ENCODE measurements around the gene BTN3A1.

DNA sequence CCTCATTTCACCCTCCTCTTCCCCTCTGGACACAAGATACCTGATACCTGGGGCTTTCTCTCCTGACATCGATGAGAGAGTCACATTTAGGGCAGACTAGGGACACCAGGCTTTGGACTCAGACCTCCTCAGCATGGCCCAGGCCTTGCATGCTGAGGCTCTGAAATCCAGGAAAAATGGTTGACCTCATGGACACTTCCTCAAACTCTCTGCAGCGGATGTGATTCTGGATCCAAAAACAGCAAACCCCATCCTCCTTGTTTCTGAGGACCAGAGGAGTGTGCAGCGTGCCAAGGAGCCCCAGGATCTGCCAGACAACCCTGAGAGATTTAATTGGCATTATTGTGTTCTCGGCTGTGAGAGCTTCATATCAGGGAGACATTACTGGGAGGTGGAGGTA is 10.9 kb downstream of the BTN3A1 start:
- TF ChIP-seq POLR2AphosphoS5 (IDR thresholded peaks at IDR 0.05) = no peak
- TF ChIP-seq, protein P1, sequence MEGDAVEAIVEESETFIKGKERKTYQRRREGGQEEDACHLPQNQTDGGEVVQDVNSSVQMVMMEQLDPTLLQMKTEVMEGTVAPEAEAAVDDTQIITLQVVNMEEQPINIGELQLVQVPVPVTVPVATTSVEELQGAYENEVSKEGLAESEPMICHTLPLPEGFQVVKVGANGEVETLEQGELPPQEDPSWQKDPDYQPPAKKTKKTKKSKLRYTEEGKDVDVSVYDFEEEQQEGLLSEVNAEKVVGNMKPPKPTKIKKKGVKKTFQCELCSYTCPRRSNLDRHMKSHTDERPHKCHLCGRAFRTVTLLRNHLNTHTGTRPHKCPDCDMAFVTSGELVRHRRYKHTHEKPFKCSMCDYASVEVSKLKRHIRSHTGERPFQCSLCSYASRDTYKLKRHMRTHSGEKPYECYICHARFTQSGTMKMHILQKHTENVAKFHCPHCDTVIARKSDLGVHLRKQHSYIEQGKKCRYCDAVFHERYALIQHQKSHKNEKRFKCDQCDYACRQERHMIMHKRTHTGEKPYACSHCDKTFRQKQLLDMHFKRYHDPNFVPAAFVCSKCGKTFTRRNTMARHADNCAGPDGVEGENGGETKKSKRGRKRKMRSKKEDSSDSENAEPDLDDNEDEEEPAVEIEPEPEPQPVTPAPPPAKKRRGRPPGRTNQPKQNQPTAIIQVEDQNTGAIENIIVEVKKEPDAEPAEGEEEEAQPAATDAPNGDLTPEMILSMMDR (IDR thresholded peaks at IDR 0.05; ENCODE audit: poor library complexity, severe bottlenecking) = no peak
- no peak for TF ChIP-seq EZH2 (IDR thresholded peaks at IDR 0.05; ENCODE audit: borderline replicate concordance, insufficient read depth, low read length, poor library complexity, severe bottlenecking)

Measured in neural cell (in vitro differentiated cells).